ENCODE results near the gene DNAH2.

DNA sequence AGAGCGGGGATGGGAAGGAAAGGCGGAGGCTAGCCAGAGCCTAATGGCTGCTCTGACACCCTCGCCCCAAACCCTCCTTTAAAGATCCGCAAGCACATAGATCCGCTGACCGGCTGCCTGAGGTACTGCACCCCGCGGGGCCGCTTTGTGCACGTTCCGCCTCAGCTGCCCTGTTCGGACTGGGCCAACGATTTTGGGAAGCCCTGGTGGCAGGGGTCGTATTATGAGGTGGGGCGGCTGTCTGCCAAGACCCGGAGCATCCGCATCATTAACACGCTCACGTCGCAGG lies 140.9 kb downstream of the DNAH2 start:
- TF ChIP-seq, protein P1, sequence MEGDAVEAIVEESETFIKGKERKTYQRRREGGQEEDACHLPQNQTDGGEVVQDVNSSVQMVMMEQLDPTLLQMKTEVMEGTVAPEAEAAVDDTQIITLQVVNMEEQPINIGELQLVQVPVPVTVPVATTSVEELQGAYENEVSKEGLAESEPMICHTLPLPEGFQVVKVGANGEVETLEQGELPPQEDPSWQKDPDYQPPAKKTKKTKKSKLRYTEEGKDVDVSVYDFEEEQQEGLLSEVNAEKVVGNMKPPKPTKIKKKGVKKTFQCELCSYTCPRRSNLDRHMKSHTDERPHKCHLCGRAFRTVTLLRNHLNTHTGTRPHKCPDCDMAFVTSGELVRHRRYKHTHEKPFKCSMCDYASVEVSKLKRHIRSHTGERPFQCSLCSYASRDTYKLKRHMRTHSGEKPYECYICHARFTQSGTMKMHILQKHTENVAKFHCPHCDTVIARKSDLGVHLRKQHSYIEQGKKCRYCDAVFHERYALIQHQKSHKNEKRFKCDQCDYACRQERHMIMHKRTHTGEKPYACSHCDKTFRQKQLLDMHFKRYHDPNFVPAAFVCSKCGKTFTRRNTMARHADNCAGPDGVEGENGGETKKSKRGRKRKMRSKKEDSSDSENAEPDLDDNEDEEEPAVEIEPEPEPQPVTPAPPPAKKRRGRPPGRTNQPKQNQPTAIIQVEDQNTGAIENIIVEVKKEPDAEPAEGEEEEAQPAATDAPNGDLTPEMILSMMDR (IDR thresholded peaks at IDR 0.05): no peak
- TF ChIP-seq, protein P2, sequence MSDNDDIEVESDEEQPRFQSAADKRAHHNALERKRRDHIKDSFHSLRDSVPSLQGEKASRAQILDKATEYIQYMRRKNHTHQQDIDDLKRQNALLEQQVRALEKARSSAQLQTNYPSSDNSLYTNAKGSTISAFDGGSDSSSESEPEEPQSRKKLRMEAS (CRISPR knock-in tag; IDR thresholded peaks at IDR 0.05): no peak
- no peak for TF ChIP-seq E2F5 (CRISPR knock-in tag; IDR thresholded peaks at IDR 0.05)
- TF ChIP-seq CREB1 (CRISPR knock-in tag; IDR thresholded peaks at IDR 0.05): no peak
- TF ChIP-seq PRRX2 (CRISPR knock-in tag; IDR thresholded peaks at IDR 0.05): no peak
- no peak for TF ChIP-seq ZBTB21 (CRISPR knock-in tag; IDR thresholded peaks at IDR 0.05; ENCODE audit: borderline replicate concordance)
- no peak for TF ChIP-seq MLX (CRISPR knock-in tag; IDR thresholded peaks at IDR 0.05)
- no peak for TF ChIP-seq RELA (CRISPR knock-in tag; IDR thresholded peaks at IDR 0.05; ENCODE audit: borderline replicate concordance)
- no peak for TF ChIP-seq CBFB (CRISPR knock-in tag; IDR thresholded peaks at IDR 0.05; ENCODE audit: low read depth)
- no peak for TF ChIP-seq ZNF121 (CRISPR knock-in tag; IDR thresholded peaks at IDR 0.05)
- TF ChIP-seq ATF3 (CRISPR knock-in tag; conservative IDR thresholded peaks at IDR 0.05): no peak
- TF ChIP-seq USF1 (CRISPR knock-in tag; IDR thresholded peaks at IDR 0.05): no peak
- no peak for TF ChIP-seq ARID4B (CRISPR knock-in tag; IDR thresholded peaks at IDR 0.05; ENCODE audit: borderline replicate concordance)
